H9 (cell line): ENCODE measurements around the gene TBCEL. TPM values are rescaled to one million over a fixed set of nuclear protein-coding genes. Genes with fewer than 3 reads are reported as not detected.

ENCODE experiments used
- DNase-seq: peaks from one replicate; pipeline ENCODE4 v3.0.0-alpha.2; 2017
- H2AFZ ChIP-seq: one replicate; pipeline ENCODE4 v1.6.1; 2013; ENCODE audit warnings: mild to moderate bottlenecking, low read length, control low read depth, moderate library complexity
- H2AK5ac ChIP-seq: 2 replicates; pipeline ENCODE4 v1.6.1; 2013; ENCODE audit warnings: low read length, control low read depth, mixed read lengths; ENCODE audit not compliant: insufficient read length
- H2BK120ac ChIP-seq: one replicate; pipeline ENCODE4 v1.6.1; 2013; ENCODE audit warnings: low read depth, mild to moderate bottlenecking, low read length, control low read depth, inconsistent platforms; ENCODE audit not compliant: poor library complexity, severe bottlenecking
- H2BK12ac ChIP-seq: 2 replicates; pipeline ENCODE4 v1.6.1; 2013; ENCODE audit warnings: low read length, control low read depth, mixed read lengths, low read depth; ENCODE audit not compliant: insufficient read length
- H2BK15ac ChIP-seq: 2 replicates; pipeline ENCODE4 v1.6.1; 2013; ENCODE audit warnings: low read depth, low read length, control low read depth
- H2BK20ac ChIP-seq: one replicate; pipeline ENCODE4 v1.6.1; 2013; ENCODE audit warnings: low read depth, mild to moderate bottlenecking, low read length, control low read depth, inconsistent platforms; ENCODE audit not compliant: poor library complexity, severe bottlenecking
- H2BK5ac ChIP-seq: 2 replicates; pipeline ENCODE4 v1.6.1; 2013; ENCODE audit warnings: low read length, control low read depth, mixed read lengths; ENCODE audit not compliant: insufficient read length
- H3K14ac ChIP-seq: 2 replicates; pipeline ENCODE4 v1.6.1; 2013; ENCODE audit warnings: low read length, control low read depth; ENCODE audit not compliant: insufficient read depth
- H3K18ac ChIP-seq: 2 replicates; pipeline ENCODE4 v1.6.1; 2013; ENCODE audit warnings: low read depth, mild to moderate bottlenecking, mixed read lengths, low read length, control low read depth; ENCODE audit not compliant: insufficient read length
- H3K23ac ChIP-seq: 2 replicates; pipeline ENCODE4 v1.6.1; 2013; ENCODE audit warnings: low read length, control low read depth, mixed read lengths, low read depth; ENCODE audit not compliant: insufficient read length
- H3K23me2 ChIP-seq: 2 replicates; pipeline ENCODE4 v1.6.1; 2013; ENCODE audit warnings: low read depth, mild to moderate bottlenecking, mixed read lengths, low read length, control low read depth; ENCODE audit not compliant: insufficient read length, poor library complexity, severe bottlenecking
- H3K27ac ChIP-seq: 2 replicates; pipeline ENCODE4 v1.5.1; 2013; ENCODE audit warnings: low read length, control low read depth, mixed read lengths, low read depth; ENCODE audit not compliant: insufficient read length
- H3K27me3 ChIP-seq: 2 replicates; pipeline ENCODE4 v1.6.1; 2013; ENCODE audit warnings: low read length, control low read depth, inconsistent platforms; ENCODE audit not compliant: insufficient read depth
- H3K4ac ChIP-seq: 2 replicates; pipeline ENCODE4 v1.6.1; 2013; ENCODE audit warnings: low read depth, mild to moderate bottlenecking, control low read depth, inconsistent platforms, low read length, moderate library complexity
- H3K4me1 ChIP-seq: 2 replicates; pipeline ENCODE4 v1.6.1; 2013; ENCODE audit warnings: low read length, control low read depth, inconsistent platforms; ENCODE audit not compliant: insufficient read depth
- H3K4me2 ChIP-seq: 2 replicates; pipeline ENCODE4 v1.6.1; 2013; ENCODE audit warnings: low read length, control low read depth, mixed read lengths; ENCODE audit not compliant: insufficient read length, insufficient read depth
- H3K56ac ChIP-seq: 2 replicates; pipeline ENCODE4 v1.6.1; 2013; ENCODE audit warnings: low read depth, mild to moderate bottlenecking, mixed read lengths, low read length, control low read depth; ENCODE audit not compliant: insufficient read length
- H3K79me1 ChIP-seq: 2 replicates; pipeline ENCODE4 v1.6.1; 2013; ENCODE audit warnings: low read depth, mild to moderate bottlenecking, moderate library complexity, low read length, control low read depth, inconsistent platforms; ENCODE audit not compliant: insufficient read depth, poor library complexity, severe bottlenecking
- H3K79me2 ChIP-seq: 2 replicates; pipeline ENCODE4 v1.6.1; 2013; ENCODE audit warnings: low read length, control low read depth, inconsistent platforms; ENCODE audit not compliant: insufficient read depth
- H3K9ac ChIP-seq: 2 replicates; pipeline ENCODE4 v1.6.1; 2013; ENCODE audit warnings: low read length, control low read depth, mixed read lengths; ENCODE audit not compliant: insufficient read length; ENCODE audit errors: extremely low read depth
- H3K9me3 ChIP-seq: one replicate; pipeline ENCODE4 v1.6.1; 2013; ENCODE audit warnings: low read depth, low read length, inconsistent platforms; ENCODE audit not compliant: control insufficient read depth
- H3T11ph ChIP-seq: one replicate; pipeline ENCODE4 v1.6.1; 2013; ENCODE audit warnings: mild to moderate bottlenecking, low read length, control low read depth, inconsistent platforms
- H4K20me1 ChIP-seq: one replicate; pipeline ENCODE4 v1.6.1; 2013; ENCODE audit not compliant: control insufficient read depth, insufficient read length, insufficient read depth
- H4K5ac ChIP-seq: 2 replicates; pipeline ENCODE4 v1.6.1; 2013; ENCODE audit warnings: low read depth, mild to moderate bottlenecking, mixed read lengths, low read length, control low read depth; ENCODE audit not compliant: insufficient read length
- H4K8ac ChIP-seq: replicated peaks from 2 replicates; pipeline ENCODE4 v1.6.1; 2013; ENCODE audit warnings: low read length, control low read depth, mixed read lengths, low read depth; ENCODE audit not compliant: insufficient read length
- H4K91ac ChIP-seq: 2 replicates; pipeline ENCODE4 v1.6.1; 2013; ENCODE audit warnings: low read depth, mild to moderate bottlenecking, moderate library complexity, mixed read lengths, low read length, control low read depth; ENCODE audit not compliant: insufficient read length
- H3K27ac Mint-ChIP-seq, 3 experiments: 2 replicates in 2 of 3; 3 replicates in 1 of 3; pipeline ENCODE4 v1.8.0; 2020 to 2021; ENCODE audit warnings: mixed read lengths in 3 of 3, mild to moderate bottlenecking in 1 of 3, moderate library complexity in 1 of 3
- H3K27me3 Mint-ChIP-seq: 2 replicates; pipeline ENCODE4 v1.8.0; 2021; ENCODE audit warnings: low read depth, mild to moderate bottlenecking, moderate library complexity, mixed read lengths
- H3K36me3 Mint-ChIP-seq, 3 experiments: 2 replicates in 2 of 3; 3 replicates in 1 of 3; pipeline ENCODE4 v1.8.0; 2020 to 2021; ENCODE audit warnings: low read depth in 3 of 3, mixed read lengths in 3 of 3; ENCODE audit not compliant: insufficient read depth in 1 of 3
- H3K4me1 Mint-ChIP-seq, 2 experiments: 2 replicates each; pipeline ENCODE4 v1.8.0; 2020; ENCODE audit warnings: mixed read lengths in 2 of 2
- H3K4me3 Mint-ChIP-seq, 2 experiments: 2 replicates in 1 of 2; 3 replicates in 1 of 2; pipeline ENCODE4 v1.8.0; 2020 to 2021; ENCODE audit warnings: mild to moderate bottlenecking in 2 of 2, mixed read lengths in 2 of 2, moderate library complexity in 1 of 2
- H3K9me3 Mint-ChIP-seq, 2 experiments: 2 replicates in 1 of 2; 3 replicates in 1 of 2; pipeline ENCODE4 v1.8.0; 2020; ENCODE audit warnings: mild to moderate bottlenecking in 2 of 2, mixed read lengths in 2 of 2, moderate library complexity in 1 of 2
- WGBS: extraction: QIAGEN DNeasy Blood & Tissue Kit; methylation state at CpG from one replicate; pipeline ENCODE4 v1.1.7; 2013; ENCODE audit warnings: missing lambda C conversion rate, low lambda C conversion rate, mixed read lengths; ENCODE audit not compliant: insufficient read length; ENCODE audit errors: extremely low coverage; 5-methylcytosine and 5-hydroxymethylcytosine counted together
- total RNA-seq: library from RNA; stranded (reverse); gene quantifications from 2 replicates; pipeline ENCODE4 v1.2.1, GENCODE V29; 2021
- TF ChIP-seq, protein P1 (sequence below): fragments of 200-600 bp; sonication (generic); conservative IDR thresholded peaks from 3 replicates; pipeline ENCODE4 v1.8.0; 2021; ENCODE audit warnings: antibody characterized with exemption, mild to moderate bottlenecking

TBCEL gene
- total RNA-seq, 1 experiment from 2014 or later: 17.3 TPM

DNA sequence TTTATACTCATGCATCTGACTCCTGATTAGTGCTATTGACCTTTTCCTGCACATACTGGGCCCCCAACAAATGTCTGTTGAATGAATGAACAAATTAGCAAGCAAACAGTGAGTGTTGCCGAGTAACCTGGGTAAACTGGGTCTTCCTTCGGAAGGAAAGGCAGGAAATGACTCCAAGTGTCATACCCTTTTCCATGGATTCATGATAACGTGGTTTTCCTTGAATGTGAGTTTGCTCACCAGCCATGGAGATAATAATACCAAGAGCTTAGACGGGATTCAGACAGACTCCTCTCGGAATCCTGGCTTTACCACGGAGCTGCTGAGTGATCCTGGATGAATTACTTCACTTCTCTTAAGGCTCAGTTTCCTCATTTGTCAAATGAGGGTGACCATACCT lies 93.9 kb downstream of the TBCEL start:
- Histone ChIP-seq H3K27ac (no peak overlapping the region), H3T11ph (no peak overlapping the region), H3K23ac (no peak overlapping the region), H2BK15ac (no peak overlapping the region), H2BK20ac (no peak overlapping the region), H3K4me2 (no peak overlapping the region), H3K4me1 (0 out of 2 replicates have a peak, but pooled peaks cover under 1% of the 10 kb centered on the region), H3K79me1 (no peaks in the 10 kb centered on the region), H4K91ac (no peak overlapping the region), H2AK5ac (no peak overlapping the region), H2BK12ac (no peak overlapping the region), H3K18ac (no peak overlapping the region), H4K5ac (no peak overlapping the region), H4K8ac (no peak overlapping the region), H3K56ac (no peak overlapping the region), H2BK5ac (no peak overlapping the region), H2AFZ (no peak overlapping the region), H3K4ac (no peak overlapping the region), H3K23me2 (no peaks in the 10 kb centered on the region), H4K20me1 (peaks cover 2% of the 10 kb centered on the region), H3K9ac (no peak overlapping the region), H3K9me3 (peaks cover 16% of the 10 kb centered on the region), H3K14ac (no peak overlapping the region), H3K79me2 (no peaks in the 10 kb centered on the region), H2BK120ac (no peak overlapping the region), H3K27me3 (no peaks in the 10 kb centered on the region)
- WGBS: no CpG with 5 or more reads among the region's 6 CpGs
- H3K27me3 Mint-ChIP-seq: peaks cover 4% of the 10 kb centered on the region
- TF ChIP-seq, protein P1, sequence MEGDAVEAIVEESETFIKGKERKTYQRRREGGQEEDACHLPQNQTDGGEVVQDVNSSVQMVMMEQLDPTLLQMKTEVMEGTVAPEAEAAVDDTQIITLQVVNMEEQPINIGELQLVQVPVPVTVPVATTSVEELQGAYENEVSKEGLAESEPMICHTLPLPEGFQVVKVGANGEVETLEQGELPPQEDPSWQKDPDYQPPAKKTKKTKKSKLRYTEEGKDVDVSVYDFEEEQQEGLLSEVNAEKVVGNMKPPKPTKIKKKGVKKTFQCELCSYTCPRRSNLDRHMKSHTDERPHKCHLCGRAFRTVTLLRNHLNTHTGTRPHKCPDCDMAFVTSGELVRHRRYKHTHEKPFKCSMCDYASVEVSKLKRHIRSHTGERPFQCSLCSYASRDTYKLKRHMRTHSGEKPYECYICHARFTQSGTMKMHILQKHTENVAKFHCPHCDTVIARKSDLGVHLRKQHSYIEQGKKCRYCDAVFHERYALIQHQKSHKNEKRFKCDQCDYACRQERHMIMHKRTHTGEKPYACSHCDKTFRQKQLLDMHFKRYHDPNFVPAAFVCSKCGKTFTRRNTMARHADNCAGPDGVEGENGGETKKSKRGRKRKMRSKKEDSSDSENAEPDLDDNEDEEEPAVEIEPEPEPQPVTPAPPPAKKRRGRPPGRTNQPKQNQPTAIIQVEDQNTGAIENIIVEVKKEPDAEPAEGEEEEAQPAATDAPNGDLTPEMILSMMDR: no peak
- peaks cover 13 to 15% of the 10 kb centered on the region in 2 experiments for H3K9me3 Mint-ChIP-seq
- no peak overlapping the region for H3K4me3 Mint-ChIP-seq
- H3K36me3 Mint-ChIP-seq: peaks cover 1 to 14% (median 1%) of the 10 kb centered on the region in 3 experiments; a peak in 4 of 7 replicates
- no peak for DNase-seq
- H3K4me1 Mint-ChIP-seq: peaks cover 6 to 9% of the 10 kb centered on the region in 2 experiments
- no peak overlapping the region for H3K27ac Mint-ChIP-seq
